ENCODE results near the gene MAST2.
"Not testable (repeated sequence)": the region's sequence is repeated elsewhere in the genome, so short reads cannot be mapped to it uniquely, and the experiment has no call there.

The MAST2 gene

DNA sequence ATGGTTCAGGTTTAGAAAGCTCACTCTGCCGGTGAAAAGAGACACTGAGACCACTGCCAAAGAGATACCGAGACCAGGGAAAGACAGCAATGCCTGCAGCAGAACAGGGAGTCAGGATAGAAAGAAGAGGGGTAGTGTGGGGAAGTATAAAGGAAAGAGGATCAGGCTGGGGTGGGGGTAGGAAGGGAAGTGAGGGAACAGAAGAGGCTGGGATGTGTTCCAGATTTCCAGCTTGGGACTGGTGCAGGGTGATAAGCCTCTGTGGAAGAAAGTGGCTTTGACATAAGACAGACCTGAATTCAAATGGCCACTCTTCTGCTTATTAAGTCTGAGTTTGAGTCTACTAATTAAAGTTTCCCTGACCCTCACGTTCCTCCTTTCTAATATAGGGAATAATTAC, 223.1 kb downstream of the MAST2 start:
- DNase-seq (ENCODE audit: low read depth in 3 of 3), result no peak

DNA sequence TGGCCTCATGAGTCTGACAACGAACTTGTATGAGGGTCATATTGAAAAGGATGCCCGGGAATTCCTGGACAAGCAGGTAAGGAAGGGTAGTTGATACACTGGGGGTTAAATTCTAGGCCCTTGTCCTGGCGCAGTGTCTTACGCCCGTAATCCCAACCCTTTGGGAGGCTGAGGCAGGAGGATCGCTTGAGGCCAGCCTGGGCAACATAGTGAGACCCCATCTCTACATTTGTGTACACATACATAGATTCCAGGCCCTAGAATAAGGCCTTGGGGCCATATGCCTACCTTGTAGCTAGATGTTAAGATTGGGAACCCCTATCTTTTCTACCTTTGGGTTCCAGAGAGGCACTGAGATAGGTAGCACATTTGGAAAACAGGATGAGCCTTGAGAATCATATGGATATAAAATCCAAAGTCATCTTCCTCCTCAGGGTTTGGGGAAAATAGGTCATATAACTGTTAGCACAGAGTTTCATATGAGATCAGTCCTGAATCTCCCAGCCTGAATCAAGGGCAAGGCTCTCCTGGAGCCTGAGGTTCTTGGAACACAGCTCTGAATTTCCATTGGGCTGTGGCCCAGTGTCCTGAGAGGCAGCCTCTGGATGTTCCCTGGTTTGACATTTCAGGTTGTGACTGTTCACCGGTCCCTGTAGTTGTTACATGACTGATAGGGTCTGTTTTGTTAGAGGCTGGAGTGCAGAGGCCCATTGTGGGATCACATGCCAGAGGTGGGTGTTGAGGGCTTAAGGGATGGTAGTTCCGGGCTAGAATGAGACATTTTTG, 224.6 kb downstream of the MAST2 start:
- DNase-seq (ENCODE audit: low read depth in 3 of 3), result no peak

- no peak for DNase-seq (ENCODE audit: low read depth in 3 of 3)
These were observed 226.9 kb downstream of the MAST2 start for GRCh38 chr1:46030074-46030870.

DNA sequence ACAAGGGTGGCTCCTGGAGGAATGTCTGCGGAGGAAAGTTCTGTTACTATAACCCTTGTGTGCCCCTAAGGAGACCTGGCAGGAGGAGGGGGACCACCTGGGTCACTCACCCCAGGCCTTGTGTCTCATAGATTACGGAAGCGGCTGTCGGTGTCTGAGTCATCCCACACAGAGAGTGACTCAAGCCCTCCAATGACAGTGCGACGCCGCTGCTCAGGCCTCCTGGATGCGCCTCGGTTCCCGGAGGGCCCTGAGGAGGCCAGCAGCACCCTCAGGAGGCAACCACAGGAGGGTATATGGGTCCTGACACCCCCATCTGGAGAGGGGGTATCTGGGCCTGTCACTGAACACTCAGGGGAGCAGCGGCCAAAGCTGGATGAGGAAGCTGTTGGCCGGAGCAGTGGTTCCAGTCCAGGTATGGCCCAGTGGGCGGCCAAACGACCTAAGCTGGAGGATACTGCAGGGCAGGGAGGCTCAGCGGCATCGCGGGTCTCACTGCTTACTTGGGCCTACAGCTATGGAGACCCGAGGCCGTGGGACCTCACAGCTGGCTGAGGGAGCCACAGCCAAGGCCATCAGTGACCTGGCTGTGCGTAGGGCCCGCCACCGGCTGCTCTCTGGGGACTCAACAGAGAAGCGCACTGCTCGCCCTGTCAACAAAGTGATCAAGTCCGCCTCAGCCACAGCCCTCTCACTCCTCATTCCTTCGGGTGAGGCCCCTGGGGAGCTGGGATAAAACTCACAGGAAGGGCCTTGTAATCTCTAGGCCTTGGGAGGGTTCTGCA, 227.7 kb downstream of the MAST2 start:
- no peak for DNase-seq (ENCODE audit: low read depth in 3 of 3)

GRCh38 chr1:46034601-46035516, 231.4 kb downstream of the MAST2 start:
- no peak for DNase-seq (ENCODE audit: low read depth in 3 of 3)

DNA sequence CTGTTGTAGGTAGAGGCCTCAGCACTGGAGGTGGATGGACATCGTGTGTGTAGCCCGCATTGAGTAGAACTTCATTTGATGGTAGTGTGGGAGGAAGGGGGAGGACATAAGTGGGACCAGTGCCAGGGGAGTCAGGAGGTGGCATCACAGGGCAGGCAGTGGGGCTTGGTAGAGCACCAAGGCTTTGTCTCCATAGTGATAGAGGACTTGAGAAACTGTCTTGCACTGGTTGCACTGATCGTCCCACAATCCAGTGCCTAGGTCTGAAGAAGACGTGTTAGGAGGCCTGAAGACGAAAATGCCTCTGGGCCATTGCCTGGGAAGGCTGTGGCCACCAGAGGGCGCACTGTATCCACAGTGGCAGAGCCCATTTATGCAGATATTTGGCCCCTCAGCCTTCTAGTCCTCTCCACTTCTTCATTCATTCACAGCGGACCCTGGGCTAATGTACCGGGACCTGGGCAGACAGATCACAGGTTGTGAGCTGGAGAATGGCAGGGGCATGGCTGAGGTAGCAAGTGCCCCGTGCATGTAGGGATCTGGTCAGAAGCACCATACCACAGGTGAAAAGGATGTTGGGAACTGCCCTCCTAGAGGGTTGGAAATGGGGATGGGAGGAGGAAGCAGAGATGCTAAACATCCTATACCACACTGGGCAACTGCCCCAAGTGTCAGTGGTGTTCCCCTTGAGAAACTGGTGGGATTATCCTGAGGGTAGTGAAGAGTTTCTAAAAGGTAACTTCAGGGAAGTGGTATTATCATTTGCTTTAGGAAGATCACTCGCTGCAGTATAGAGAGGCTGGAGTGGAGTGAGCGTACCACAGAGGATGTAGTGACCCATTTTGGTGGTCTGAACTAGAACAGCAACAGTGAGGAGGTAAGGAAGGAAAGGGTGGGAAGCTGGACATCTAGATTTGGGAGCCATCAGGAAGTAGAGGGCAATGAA, 233.8 kb downstream of the MAST2 start:
- peak; percentile 73 to 79 (median 76) for DNase-seq (ENCODE audit: low read depth in 3 of 3)

DNA sequence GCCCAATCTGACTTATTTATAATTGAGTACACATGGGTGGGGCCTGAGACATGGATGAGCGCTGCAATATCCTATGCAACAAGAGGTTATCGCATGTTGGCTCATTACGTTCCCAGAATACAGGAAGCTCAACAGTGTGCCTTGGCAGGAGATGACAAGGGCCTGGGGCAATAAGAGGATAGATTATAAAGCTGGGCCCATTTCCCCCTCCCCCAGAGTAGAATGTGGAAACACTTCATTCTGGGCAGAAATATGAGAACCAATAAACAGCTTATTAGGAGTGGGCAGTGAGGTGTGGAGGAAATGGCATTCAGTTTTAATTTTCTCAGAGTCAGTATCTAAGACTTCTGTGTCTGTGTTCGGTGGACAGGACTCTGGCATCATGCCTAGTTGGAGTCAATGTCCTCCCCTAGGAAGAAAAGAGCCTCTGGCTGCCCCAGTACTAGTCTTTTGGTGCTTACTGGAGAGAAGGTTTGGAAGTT, 236.2 kb downstream of the MAST2 start:
- DNase-seq (ENCODE audit: low read depth in 3 of 3), result no peak

DNA sequence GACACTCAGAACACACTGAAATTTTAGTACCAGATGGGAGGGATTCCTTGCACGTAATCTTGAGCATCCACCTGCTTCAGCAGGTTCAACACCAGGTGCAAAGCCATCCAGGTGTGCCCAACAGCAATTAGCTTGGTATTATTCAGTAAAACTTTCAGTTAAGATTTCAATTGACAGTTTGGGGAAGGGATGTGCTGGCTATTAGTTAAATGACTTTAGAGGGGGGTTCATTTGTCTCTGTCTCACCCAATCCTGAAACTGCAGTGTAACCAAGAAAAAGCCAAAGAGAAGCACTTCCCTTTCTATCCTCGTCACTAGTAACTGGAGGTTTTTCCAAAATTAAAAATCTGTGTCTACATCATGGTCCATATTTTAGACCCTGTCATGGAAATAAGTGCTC, 238.1 kb downstream of the MAST2 start:
- no peak for DNase-seq (ENCODE audit: low read depth in 3 of 3)

- DNase-seq (ENCODE audit: low read depth in 3 of 3), result no peak
These were observed 238.6 kb downstream of the MAST2 start for GRCh38 chr1:46041974-46042373.

DNA sequence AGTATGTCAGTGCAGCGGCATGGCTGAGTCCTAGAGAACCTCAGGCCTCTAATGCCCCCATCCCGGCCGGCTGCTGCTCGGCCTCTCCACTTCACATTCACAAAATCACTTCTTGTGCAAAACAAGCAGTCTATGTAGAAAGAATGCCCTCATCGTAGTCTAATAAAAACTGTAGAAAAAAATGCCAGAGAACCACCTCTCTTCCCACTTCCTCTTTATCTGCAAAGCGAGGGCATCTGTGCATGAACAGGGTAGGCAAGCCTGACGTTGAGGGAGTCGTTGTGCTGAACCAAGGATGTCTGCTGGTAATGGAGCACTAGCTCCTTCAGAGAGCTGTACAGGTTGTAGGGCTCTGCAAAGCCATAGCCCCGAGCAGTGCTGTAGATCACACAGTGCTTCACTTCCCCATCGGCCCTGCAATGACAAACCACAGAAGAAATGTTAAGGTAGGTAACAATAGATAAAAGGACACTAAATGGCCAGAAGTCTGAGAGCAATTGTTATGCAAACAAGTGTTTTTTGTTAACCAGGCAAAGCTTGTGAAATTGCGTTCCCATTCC, 240.1 kb downstream of the MAST2 start:
- DNase-seq (ENCODE audit: low read depth in 3 of 3), result no peak

DNA sequence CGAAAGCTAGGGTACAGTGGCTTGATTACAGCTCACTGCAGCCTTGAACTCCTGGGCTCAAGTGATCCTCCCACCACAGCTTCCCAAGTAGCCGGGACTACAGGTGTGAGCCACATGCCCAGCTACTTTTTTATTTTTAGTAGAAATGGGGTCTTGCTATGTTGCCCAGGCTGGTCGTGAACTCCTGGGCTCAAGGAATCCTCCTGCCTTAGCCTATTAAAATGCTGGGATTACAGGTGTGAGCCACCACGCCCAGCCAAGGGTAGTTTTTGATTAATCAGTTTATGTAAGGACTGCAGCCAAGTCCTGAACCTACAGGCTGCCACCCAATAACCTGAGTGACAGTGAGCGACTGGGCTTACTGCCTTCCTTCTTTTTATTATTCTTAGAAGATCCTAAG, 240.7 kb downstream of the MAST2 start:
- DNase-seq (ENCODE audit: low read depth in 3 of 3), result no peak

- DNase-seq (ENCODE audit: low read depth in 3 of 3), result no peak
These were observed 250.3 kb downstream of the MAST2 start for GRCh38 chr1:46053734-46054133.

DNA sequence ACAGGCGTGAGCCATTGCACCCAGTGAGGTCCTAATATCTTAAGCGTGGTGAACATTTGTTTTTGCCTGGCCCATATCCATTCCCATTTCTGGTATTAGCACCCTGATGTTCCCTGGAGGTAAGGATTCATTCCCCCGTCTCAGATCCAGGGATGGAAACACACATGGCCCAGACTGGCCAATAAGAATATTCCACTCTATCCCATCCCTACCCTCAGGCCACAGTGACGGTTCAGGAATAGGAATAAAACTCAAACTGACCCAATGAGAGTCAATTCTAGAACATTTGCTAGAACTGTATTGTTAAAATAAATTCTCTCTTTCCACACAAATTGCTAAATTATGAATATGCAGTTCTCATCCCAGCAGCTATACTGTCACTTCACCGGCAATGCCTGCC, 252.9 kb downstream of the MAST2 start:
- DNase-seq (ENCODE audit: low read depth in 3 of 3), result no peak

- DNase-seq (ENCODE audit: low read depth in 3 of 3), result not testable (repeated sequence)
These were observed 253.8 kb downstream of the MAST2 start for GRCh38 chr1:46057215-46057614.

DNA sequence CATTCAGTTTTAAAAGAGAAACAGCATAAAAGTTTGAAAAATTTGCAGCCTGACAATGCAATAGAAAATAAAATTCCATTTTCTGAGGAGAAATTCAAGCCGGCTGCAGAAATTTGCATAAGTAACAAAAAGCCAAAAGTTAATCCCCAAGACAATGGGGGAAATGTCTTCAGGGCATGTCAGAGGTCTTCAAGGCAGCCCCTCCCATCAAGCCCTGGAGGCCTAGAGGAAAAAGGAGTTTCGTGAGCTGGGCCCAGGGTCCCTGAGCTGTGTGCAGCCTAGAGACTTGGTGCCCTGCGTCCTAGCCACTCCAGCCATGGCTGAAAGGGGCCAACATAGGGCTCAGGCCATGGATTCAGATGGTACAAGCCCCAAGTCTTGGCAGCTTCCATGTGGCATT, 254.4 kb downstream of the MAST2 start:
- no peak for DNase-seq (ENCODE audit: low read depth in 3 of 3)

DNA sequence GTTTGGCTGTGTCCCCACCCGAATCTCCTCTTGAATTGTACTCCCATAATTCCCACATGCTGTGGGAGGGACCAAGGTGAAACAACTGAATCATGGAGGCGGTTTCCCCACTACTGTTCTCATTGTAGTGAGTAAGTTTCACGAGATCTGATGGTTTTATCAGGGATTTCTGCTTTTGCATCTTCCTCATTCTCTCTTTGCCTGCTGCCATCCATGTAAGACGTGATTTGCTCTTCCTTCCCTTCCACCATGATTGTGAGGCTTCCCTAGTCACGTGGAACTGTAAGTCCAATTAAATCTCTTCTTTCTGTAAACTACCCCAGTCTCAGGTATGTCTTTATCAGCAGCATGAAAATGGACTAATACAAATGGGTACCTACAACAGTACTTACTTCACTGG, 255.5 kb downstream of the MAST2 start:
- DNase-seq (ENCODE audit: low read depth in 3 of 3), result no peak

DNA sequence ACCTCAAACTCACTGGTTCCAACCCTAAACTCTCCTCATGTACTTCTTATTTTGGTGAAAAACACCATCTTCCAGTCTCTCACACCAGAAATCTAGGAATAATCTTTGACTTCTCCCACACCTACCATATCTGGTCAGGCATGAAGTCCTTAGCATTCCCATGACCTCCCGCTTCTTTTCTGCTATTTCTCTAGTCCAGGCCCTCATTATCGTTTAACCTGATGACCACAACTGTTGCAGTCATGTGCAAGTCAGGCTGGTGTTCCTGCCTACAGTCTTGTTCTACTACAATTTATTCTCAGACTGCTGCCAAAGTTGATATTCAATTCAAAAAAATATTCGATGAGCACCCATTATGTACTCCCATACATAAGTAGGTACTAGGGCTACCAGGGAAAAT, 257.7 kb downstream of the MAST2 start:
- DNase-seq (ENCODE audit: low read depth in 3 of 3), result no peak

GRCh38 chr1:46062651-46063319, 259.4 kb downstream of the MAST2 start:
- DNase-seq (ENCODE audit: low read depth in 3 of 3), result peak; percentile 3 to 36 (median 17)

DNA sequence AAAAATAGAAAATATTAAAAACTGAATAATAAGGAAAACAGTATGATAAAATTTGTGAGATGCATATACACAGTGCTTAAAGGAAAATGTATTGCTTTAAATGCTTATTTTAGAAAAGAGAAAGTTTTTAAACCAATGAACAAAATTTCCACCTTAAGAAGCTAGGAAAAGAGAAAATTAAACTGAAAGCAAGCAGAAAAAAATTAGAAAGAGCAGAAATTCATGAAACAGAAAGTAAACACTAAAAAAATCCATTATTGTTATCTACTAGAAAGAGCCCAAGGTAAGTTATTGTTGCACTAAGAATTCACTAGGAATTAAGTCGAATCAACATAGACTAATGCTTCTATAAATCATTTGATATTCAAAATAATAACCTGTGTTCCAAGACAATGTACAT, 261.3 kb downstream of the MAST2 start:
- no peak for DNase-seq (ENCODE audit: low read depth in 3 of 3)
